GM12874 (cell line): ENCODE results near the gene CD2BP2.
A peak's percentile ranks its signal among the peaks of the same experiment; 100 is the strongest.

Experiments
- TF ChIP-seq, protein P1 (sequence below): IDR thresholded peaks from 2 replicates; pipeline ENCODE4 v1.5.1; 2011; ENCODE audit warnings: low read depth, mild to moderate bottlenecking, control low read depth, low read length, moderate library complexity; ENCODE audit not compliant: insufficient read depth

CD2BP2 gene

DNA sequence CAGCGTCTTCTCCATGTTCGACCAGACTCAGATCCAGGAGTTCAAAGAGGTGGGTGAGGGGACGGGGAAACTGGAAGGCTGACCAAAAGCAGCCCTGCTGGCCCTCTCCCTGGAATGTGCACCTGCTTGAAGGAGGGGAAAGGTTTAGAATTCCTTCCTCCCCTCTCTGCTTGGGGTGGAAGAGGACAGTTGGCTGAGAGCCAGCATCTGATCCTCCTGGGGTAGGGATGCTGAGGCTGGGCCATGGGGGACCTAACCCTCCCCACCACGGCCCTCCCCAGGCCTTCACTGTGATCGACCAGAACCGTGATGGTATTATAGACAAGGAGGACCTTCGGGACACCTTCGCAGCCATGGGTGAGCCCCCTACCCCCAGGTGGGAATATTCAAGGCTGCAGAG is 20.8 kb upstream of the CD2BP2 start:
- TF ChIP-seq, protein P1, sequence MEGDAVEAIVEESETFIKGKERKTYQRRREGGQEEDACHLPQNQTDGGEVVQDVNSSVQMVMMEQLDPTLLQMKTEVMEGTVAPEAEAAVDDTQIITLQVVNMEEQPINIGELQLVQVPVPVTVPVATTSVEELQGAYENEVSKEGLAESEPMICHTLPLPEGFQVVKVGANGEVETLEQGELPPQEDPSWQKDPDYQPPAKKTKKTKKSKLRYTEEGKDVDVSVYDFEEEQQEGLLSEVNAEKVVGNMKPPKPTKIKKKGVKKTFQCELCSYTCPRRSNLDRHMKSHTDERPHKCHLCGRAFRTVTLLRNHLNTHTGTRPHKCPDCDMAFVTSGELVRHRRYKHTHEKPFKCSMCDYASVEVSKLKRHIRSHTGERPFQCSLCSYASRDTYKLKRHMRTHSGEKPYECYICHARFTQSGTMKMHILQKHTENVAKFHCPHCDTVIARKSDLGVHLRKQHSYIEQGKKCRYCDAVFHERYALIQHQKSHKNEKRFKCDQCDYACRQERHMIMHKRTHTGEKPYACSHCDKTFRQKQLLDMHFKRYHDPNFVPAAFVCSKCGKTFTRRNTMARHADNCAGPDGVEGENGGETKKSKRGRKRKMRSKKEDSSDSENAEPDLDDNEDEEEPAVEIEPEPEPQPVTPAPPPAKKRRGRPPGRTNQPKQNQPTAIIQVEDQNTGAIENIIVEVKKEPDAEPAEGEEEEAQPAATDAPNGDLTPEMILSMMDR = no peak

DNA sequence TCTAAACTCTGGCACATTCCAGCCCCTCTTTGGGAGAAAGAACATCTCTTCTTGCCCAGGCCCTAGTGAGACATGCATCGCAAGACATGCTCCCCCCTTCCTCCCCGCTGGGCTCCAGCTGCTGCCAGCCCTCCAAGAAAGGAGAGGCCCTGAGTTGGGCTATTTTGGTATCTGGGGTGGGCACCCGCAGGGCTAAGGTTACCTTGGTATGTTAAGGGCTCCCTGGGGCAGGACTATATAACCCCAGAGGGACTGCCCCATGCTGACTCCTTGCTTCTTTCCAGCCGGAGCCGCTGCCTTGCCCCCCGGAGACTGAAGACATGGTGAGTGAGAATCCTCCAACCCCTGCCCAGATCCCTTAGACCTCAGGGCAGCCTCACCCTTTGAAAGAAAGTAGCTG is 19.4 kb upstream of the CD2BP2 start, which contains the start of gene MYL11:
Gene MYL11, plus strand, starts transcription at position 265 of the 400 bp plus-strand sequence. Its CDS starts 56 bp downstream, at position 321.
- TF ChIP-seq, protein P1 = no peak

DNA sequence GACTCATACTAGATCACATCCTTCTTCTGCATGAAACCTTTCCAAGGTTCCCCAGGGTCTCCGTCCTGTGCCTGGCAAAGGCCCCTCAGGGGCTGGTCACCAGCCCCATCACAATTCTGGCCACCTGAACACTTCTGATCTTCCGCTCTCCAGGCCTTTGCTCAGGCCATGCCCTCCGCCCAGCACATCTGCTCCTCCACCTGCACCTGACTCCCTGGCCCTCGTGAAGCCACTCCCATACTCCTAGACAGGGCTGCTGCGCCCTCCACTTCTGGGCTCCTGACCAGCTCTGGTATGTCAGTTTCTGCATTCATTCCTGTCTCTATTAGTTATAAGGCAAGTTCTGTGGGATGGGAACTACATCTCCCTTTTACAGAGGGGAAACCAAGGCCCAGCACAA is 17.6 kb upstream of the CD2BP2 start:
- TF ChIP-seq, protein P1 = no peak

DNA sequence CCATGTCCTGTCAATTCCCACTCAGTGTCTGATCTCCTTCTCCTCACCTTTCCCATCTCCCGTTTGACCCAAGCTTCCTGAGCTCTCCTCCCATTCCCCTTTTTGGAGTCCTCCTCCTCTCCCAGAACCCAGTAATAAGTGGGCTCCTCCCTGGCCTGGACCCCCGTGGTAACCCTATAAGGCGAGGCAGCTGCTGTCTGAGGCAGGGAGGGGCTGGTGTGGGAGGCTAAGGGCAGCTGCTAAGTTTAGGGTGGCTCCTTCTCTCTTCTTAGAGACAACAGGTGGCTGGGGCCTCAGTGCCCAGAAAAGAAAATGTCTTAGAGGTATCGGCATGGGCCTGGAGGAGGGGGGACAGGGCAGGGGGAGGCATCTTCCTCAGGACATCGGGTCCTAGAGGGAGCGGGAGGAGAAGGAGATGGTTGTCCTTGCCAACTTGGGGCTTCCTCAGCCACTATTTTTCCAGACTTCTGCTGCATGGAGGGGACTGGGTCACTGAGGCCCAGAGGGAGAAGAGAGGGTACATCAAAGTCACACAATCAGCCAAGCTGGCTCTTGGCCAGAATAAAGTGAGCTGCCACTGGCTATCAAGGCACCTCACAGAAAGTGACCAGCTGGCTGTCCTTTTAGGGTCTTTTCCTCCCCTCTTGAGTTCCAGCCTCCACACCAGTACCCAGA is 17.1 kb upstream of the CD2BP2 start:
- TF ChIP-seq, protein P1 = no peak

DNA sequence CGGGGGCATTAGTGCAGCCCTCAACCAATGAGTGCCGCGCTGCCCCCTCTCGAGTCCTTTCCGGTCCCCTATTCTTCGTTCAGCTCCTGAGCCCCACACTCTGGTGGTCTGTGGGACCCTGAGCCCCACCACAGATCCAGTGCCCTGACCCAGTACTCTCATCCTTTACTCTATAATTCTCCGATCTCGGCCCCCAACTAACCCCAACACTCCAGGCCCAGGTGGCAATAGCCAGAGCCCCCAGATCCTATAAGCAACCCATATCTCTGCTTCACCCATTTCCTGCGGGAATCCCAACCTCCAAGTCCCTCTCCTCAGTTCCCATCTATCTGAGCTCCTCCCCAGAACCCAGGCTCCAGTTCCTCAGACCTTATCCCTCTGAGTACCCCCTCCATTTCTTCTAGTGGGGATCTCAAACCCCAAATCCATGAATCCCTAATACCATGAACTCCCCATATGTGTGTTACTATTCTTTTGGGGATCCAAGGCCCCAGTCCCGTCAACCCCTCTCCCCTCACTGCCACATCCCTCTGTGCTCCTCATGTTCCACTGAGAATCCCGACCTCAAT is 16.2 kb upstream of the CD2BP2 start:
- TF ChIP-seq, protein P1 = no peak

DNA sequence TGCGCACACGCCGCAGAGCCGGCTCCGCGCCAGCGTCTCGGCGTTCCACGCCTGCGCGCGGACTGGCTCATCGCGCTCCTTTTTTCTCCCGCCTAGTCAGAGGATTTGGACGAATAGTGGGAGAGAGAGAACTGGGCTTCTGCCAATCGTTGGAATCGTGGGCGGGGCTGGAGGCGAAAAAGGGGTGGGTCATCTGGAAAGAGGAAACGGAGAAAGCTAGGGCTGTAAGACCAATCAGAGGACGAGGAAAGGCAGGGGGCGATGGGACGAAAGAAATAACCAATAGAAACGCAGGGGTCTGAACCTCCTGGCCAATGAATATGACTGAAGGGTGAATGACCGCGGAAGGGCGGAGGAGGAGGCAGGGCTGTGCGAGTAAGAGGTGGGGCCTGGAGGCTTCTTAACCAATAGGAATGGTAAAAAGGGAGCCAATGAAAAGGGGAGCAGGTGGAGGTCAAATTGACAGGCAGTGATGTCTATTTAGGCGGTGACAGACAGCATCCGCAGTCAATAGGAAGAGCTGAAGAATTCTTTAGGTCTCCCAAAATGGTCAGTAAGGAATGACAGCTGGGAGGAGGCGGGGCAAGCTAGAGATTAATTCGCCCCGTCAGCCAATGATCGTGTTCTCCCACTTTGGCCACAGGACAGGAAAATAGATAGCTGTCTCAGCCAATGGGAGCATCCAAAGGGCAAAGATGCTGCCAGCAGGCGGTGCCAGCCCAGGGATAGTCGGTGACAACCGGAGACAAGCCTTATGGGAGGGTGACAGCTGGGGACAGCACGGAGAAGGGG is 15.5 kb upstream of the CD2BP2 start, which contains the start of gene TBC1D10B:
Gene TBC1D10B, minus strand, starts transcription at position 39 of the 792 bp plus-strand sequence. CDS start 311 bp downstream, outside the sequence.
- TF ChIP-seq, protein P1 = no peak

DNA sequence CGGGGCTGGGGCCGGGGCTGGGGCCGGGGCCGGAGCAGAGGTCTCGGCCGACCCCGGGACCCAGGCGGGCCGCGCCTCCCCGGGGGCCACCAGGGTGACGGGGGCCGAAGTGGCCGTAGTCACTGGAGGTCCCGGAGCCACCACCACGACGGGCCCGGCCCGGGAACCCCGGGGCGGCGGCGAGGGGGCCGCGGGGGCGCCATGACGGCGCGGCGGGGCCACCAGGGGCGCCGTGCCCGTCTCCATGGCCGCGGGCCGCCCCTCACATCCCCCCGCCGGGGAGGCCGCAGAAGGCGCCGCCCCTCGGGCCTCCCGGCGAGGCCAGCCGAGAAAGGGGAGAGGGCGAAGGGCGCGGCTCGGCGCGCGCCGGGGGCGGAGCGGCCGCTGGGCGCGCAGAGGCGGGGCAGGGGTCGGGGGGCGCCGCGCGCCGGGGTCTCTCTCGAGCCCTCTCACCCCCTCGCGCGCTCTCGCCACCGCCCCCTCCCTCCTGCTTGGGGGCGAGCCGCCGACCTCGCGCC is 14.9 kb upstream of the CD2BP2 start:
- TF ChIP-seq, protein P1 = 0 out of 2 replicates have a peak, but pooled peaks have one; percentile 6
